Measurements from ENCODE around the gene GGA2.

GGA2 gene

GRCh38 chr16:23539984-23540816 lies 29.9 kb upstream of the GGA2 start:
- Histone ChIP-seq H3K27me3 (replicated peaks; ENCODE audit: control insufficient read depth, insufficient read depth, low read length, poor library complexity, severe bottlenecking) (no peaks in the 10 kb centered on the region), H3K4me3 (ENCODE audit: insufficient read depth, low read depth, low read length, poor library complexity, severe bottlenecking) (no peak overlapping the region), H3K36me3 (ENCODE audit: control insufficient read depth, insufficient read depth, low read length) (peaks cover 29% of the 10 kb centered on the region), H3K27ac (ENCODE audit: insufficient read depth, low read length, poor library complexity, severe bottlenecking) (no peak overlapping the region), H3K4me1 (ENCODE audit: control insufficient read depth, insufficient read depth, low read length, poor library complexity, severe bottlenecking) (no peaks in the 10 kb centered on the region), H3K9me3 (ENCODE audit: control insufficient read depth, low read length) (no peaks in the 10 kb centered on the region)
- no peak for DNase-seq

GRCh38 chr16:23538919-23539278 lies 28.6 kb upstream of the GGA2 start:
- no peaks in the 10 kb centered on the region for H3K4me1 ChIP-seq (ENCODE audit: control insufficient read depth, insufficient read depth, low read length, poor library complexity, severe bottlenecking)
- no peak for DNase-seq
- H3K9me3 ChIP-seq (ENCODE audit: control insufficient read depth, low read length), result no peaks in the 10 kb centered on the region
- peaks cover 32% of the 10 kb centered on the region for H3K36me3 ChIP-seq (ENCODE audit: control insufficient read depth, insufficient read depth, low read length)
- no peak overlapping the region for H3K27ac ChIP-seq (ENCODE audit: insufficient read depth, low read length, poor library complexity, severe bottlenecking)
- H3K4me3 ChIP-seq (ENCODE audit: insufficient read depth, low read depth, low read length, poor library complexity, severe bottlenecking), result no peak overlapping the region
- H3K27me3 ChIP-seq (replicated peaks; ENCODE audit: control insufficient read depth, insufficient read depth, low read length, poor library complexity, severe bottlenecking), result no peaks in the 10 kb centered on the region

- peaks cover 30% of the 10 kb centered on the region for H3K36me3 ChIP-seq (ENCODE audit: control insufficient read depth, insufficient read depth, low read length)
- H3K27ac ChIP-seq (ENCODE audit: insufficient read depth, low read length, poor library complexity, severe bottlenecking), result no peak overlapping the region
- DNase-seq, result no peak
Observed at GRCh38 chr16:23537390-23537789, 27.1 kb upstream of the GGA2 start.

GRCh38 chr16:23535901-23536300 lies 25.6 kb upstream of the GGA2 start:
- Histone ChIP-seq H3K4me1 (ENCODE audit: control insufficient read depth, insufficient read depth, low read length, poor library complexity, severe bottlenecking) (no peaks in the 10 kb centered on the region), H3K9me3 (ENCODE audit: control insufficient read depth, low read length) (no peaks in the 10 kb centered on the region), H3K36me3 (ENCODE audit: control insufficient read depth, insufficient read depth, low read length) (peaks cover 34% of the 10 kb centered on the region), H3K27ac (ENCODE audit: insufficient read depth, low read length, poor library complexity, severe bottlenecking) (no peak overlapping the region), H3K27me3 (replicated peaks; ENCODE audit: control insufficient read depth, insufficient read depth, low read length, poor library complexity, severe bottlenecking) (no peaks in the 10 kb centered on the region), H3K4me3 (ENCODE audit: insufficient read depth, low read depth, low read length, poor library complexity, severe bottlenecking) (no peak overlapping the region)
- no peak for DNase-seq

More at GRCh38 chr16:23537390-23537789, 27.1 kb upstream of the GGA2 start:
- Histone ChIP-seq H3K9me3 (ENCODE audit: control insufficient read depth, low read length) (no peaks in the 10 kb centered on the region), H3K4me1 (ENCODE audit: control insufficient read depth, insufficient read depth, low read length, poor library complexity, severe bottlenecking) (no peaks in the 10 kb centered on the region), H3K4me3 (ENCODE audit: insufficient read depth, low read depth, low read length, poor library complexity, severe bottlenecking) (no peak overlapping the region), H3K27me3 (replicated peaks; ENCODE audit: control insufficient read depth, insufficient read depth, low read length, poor library complexity, severe bottlenecking) (no peaks in the 10 kb centered on the region)

GRCh38 chr16:23534868-23535860 lies 24.9 kb upstream of the GGA2 start:
- no peak overlapping the region for H3K27ac ChIP-seq (ENCODE audit: insufficient read depth, low read length, poor library complexity, severe bottlenecking)
- no peaks in the 10 kb centered on the region for H3K9me3 ChIP-seq (ENCODE audit: control insufficient read depth, low read length)
- no peak for DNase-seq
- no peak overlapping the region for H3K4me3 ChIP-seq (ENCODE audit: insufficient read depth, low read depth, low read length, poor library complexity, severe bottlenecking)
- no peaks in the 10 kb centered on the region for H3K4me1 ChIP-seq (ENCODE audit: control insufficient read depth, insufficient read depth, low read length, poor library complexity, severe bottlenecking)
- peaks cover 34% of the 10 kb centered on the region for H3K36me3 ChIP-seq (ENCODE audit: control insufficient read depth, insufficient read depth, low read length)
- H3K27me3 ChIP-seq (replicated peaks; ENCODE audit: control insufficient read depth, insufficient read depth, low read length, poor library complexity, severe bottlenecking), result no peaks in the 10 kb centered on the region

- Histone ChIP-seq H3K27ac (ENCODE audit: insufficient read depth, low read length, poor library complexity, severe bottlenecking) (no peak overlapping the region), H3K9me3 (ENCODE audit: control insufficient read depth, low read length) (no peaks in the 10 kb centered on the region), H3K36me3 (ENCODE audit: control insufficient read depth, insufficient read depth, low read length) (peaks cover 57% of the 10 kb centered on the region), H3K27me3 (replicated peaks; ENCODE audit: control insufficient read depth, insufficient read depth, low read length, poor library complexity, severe bottlenecking) (no peaks in the 10 kb centered on the region), H3K4me1 (ENCODE audit: control insufficient read depth, insufficient read depth, low read length, poor library complexity, severe bottlenecking) (no peaks in the 10 kb centered on the region), H3K4me3 (ENCODE audit: insufficient read depth, low read depth, low read length, poor library complexity, severe bottlenecking) (no peak overlapping the region)
- no peak for DNase-seq
Observed at GRCh38 chr16:23532448-23532847, 22.2 kb upstream of the GGA2 start.

GRCh38 chr16:23530062-23530461 lies 19.8 kb upstream of the GGA2 start:
- no peak overlapping the region for H3K27ac ChIP-seq (ENCODE audit: insufficient read depth, low read length, poor library complexity, severe bottlenecking)
- no peak for DNase-seq

GRCh38 chr16:23528644-23529310 lies 18.5 kb upstream of the GGA2 start:
- H3K4me3 ChIP-seq (ENCODE audit: insufficient read depth, low read depth, low read length, poor library complexity, severe bottlenecking), result no peak overlapping the region
- no peak for DNase-seq
- no peaks in the 10 kb centered on the region for H3K9me3 ChIP-seq (ENCODE audit: control insufficient read depth, low read length)
- no peak overlapping the region for H3K27ac ChIP-seq (ENCODE audit: insufficient read depth, low read length, poor library complexity, severe bottlenecking)
- no peaks in the 10 kb centered on the region for H3K27me3 ChIP-seq (replicated peaks; ENCODE audit: control insufficient read depth, insufficient read depth, low read length, poor library complexity, severe bottlenecking)
- no peaks in the 10 kb centered on the region for H3K4me1 ChIP-seq (ENCODE audit: control insufficient read depth, insufficient read depth, low read length, poor library complexity, severe bottlenecking)
- H3K36me3 ChIP-seq (ENCODE audit: control insufficient read depth, insufficient read depth, low read length), result peaks cover 52% of the 10 kb centered on the region

More at GRCh38 chr16:23530062-23530461, 19.8 kb upstream of the GGA2 start:
- Histone ChIP-seq H3K9me3 (ENCODE audit: control insufficient read depth, low read length) (no peaks in the 10 kb centered on the region), H3K36me3 (ENCODE audit: control insufficient read depth, insufficient read depth, low read length) (peaks cover 53% of the 10 kb centered on the region), H3K4me3 (ENCODE audit: insufficient read depth, low read depth, low read length, poor library complexity, severe bottlenecking) (no peak overlapping the region), H3K27me3 (replicated peaks; ENCODE audit: control insufficient read depth, insufficient read depth, low read length, poor library complexity, severe bottlenecking) (no peaks in the 10 kb centered on the region), H3K4me1 (ENCODE audit: control insufficient read depth, insufficient read depth, low read length, poor library complexity, severe bottlenecking) (no peaks in the 10 kb centered on the region)

- DNase-seq, result no peak
- peaks cover 52% of the 10 kb centered on the region for H3K36me3 ChIP-seq (ENCODE audit: control insufficient read depth, insufficient read depth, low read length)
Observed at GRCh38 chr16:23527961-23528643, 17.8 kb upstream of the GGA2 start.

More at GRCh38 chr16:23527961-23528643, 17.8 kb upstream of the GGA2 start:
- Histone ChIP-seq H3K4me1 (ENCODE audit: control insufficient read depth, insufficient read depth, low read length, poor library complexity, severe bottlenecking) (no peaks in the 10 kb centered on the region), H3K27ac (ENCODE audit: insufficient read depth, low read length, poor library complexity, severe bottlenecking) (no peak overlapping the region), H3K4me3 (ENCODE audit: insufficient read depth, low read depth, low read length, poor library complexity, severe bottlenecking) (no peak overlapping the region), H3K9me3 (ENCODE audit: control insufficient read depth, low read length) (no peaks in the 10 kb centered on the region), H3K27me3 (replicated peaks; ENCODE audit: control insufficient read depth, insufficient read depth, low read length, poor library complexity, severe bottlenecking) (no peaks in the 10 kb centered on the region)

Measured in effector memory CD4-positive, alpha-beta T cell (primary cell).